ENCODE results near the gene MYLK4. TPM values are rescaled to one million over a fixed set of nuclear protein-coding genes. Genes with fewer than 3 reads are reported as not detected.

The MYLK4 gene
- total RNA-seq, 1 donor from 2014 or later = 0.49 TPM

GRCh38 chr6:2652611-2653010, 98.1 kb downstream of the MYLK4 start:
- Mint-ChIP-seq H3K4me3 (ENCODE audit: unreplicated experiment) (no peak overlapping the region), H3K4me1 (ENCODE audit: low read depth, unreplicated experiment) (no peaks in the 10 kb centered on the region), H3K27ac (ENCODE audit: unreplicated experiment) (no peak overlapping the region), H3K36me3 (ENCODE audit: unreplicated experiment) (peaks cover 10% of the 10 kb centered on the region), H3K27me3 (ENCODE audit: unreplicated experiment) (no peaks in the 10 kb centered on the region), H3K9me3 (ENCODE audit: unreplicated experiment) (peaks cover 5% of the 10 kb centered on the region)
- DNase-seq = no peak
- no peak for TF ChIP-seq CTCF (IDR thresholded peaks at IDR 0.05; ENCODE audit: partially characterized antibody, unreplicated experiment)

- TF ChIP-seq CTCF (IDR thresholded peaks at IDR 0.05; ENCODE audit: partially characterized antibody, unreplicated experiment) = no peak
- no peak overlapping the region for H3K27ac Mint-ChIP-seq (ENCODE audit: unreplicated experiment)
- peaks cover 5% of the 10 kb centered on the region for H3K9me3 Mint-ChIP-seq (ENCODE audit: unreplicated experiment)
- no peak for DNase-seq
- H3K36me3 Mint-ChIP-seq (ENCODE audit: unreplicated experiment) = peaks cover 10% of the 10 kb centered on the region
- no peak overlapping the region for H3K4me3 Mint-ChIP-seq (ENCODE audit: unreplicated experiment)
- no peaks in the 10 kb centered on the region for H3K4me1 Mint-ChIP-seq (ENCODE audit: low read depth, unreplicated experiment)
- no peaks in the 10 kb centered on the region for H3K27me3 Mint-ChIP-seq (ENCODE audit: unreplicated experiment)
These were observed 98.8 kb downstream of the MYLK4 start for GRCh38 chr6:2651961-2652360.

- no peak for TF ChIP-seq CTCF (IDR thresholded peaks at IDR 0.05; ENCODE audit: partially characterized antibody, unreplicated experiment)
- Mint-ChIP-seq H3K36me3 (ENCODE audit: unreplicated experiment) (peaks cover 10% of the 10 kb centered on the region), H3K9me3 (ENCODE audit: unreplicated experiment) (peaks cover 5% of the 10 kb centered on the region), H3K4me3 (ENCODE audit: unreplicated experiment) (no peak overlapping the region), H3K27me3 (ENCODE audit: unreplicated experiment) (peaks cover under 1% of the 10 kb centered on the region), H3K27ac (ENCODE audit: unreplicated experiment) (no peak overlapping the region), H3K4me1 (ENCODE audit: low read depth, unreplicated experiment) (no peaks in the 10 kb centered on the region)
- DNase-seq = no peak
These were observed 99.2 kb downstream of the MYLK4 start for GRCh38 chr6:2651536-2651935.

- peaks cover 1% of the 10 kb centered on the region for H3K4me1 Mint-ChIP-seq (ENCODE audit: low read depth, unreplicated experiment)
- peaks cover under 1% of the 10 kb centered on the region for H3K9me3 Mint-ChIP-seq (ENCODE audit: unreplicated experiment)
These were observed 104.4 kb downstream of the MYLK4 start for GRCh38 chr6:2646346-2646745.

More at GRCh38 chr6:2646346-2646745, 104.4 kb downstream of the MYLK4 start:
- H3K4me3 Mint-ChIP-seq (ENCODE audit: unreplicated experiment) = no peak overlapping the region
- no peaks in the 10 kb centered on the region for H3K36me3 Mint-ChIP-seq (ENCODE audit: unreplicated experiment)
- peaks cover 1% of the 10 kb centered on the region for H3K27me3 Mint-ChIP-seq (ENCODE audit: unreplicated experiment)
- TF ChIP-seq CTCF (IDR thresholded peaks at IDR 0.05; ENCODE audit: partially characterized antibody, unreplicated experiment) = no peak
- DNase-seq = no peak
- no peak overlapping the region for H3K27ac Mint-ChIP-seq (ENCODE audit: unreplicated experiment)
